PC-9 (cell line): Measurements from ENCODE around the gene ZNF212. TPM values are rescaled to one million over a fixed set of nuclear protein-coding genes. Genes with fewer than 3 reads are reported as not detected.
A peak's percentile ranks its signal among the peaks of the same experiment; 100 is the strongest.

Experiments
- BruUV-seq: library from RNA; stranded (reverse); fragments of 400-500 nt; replicated peaks from 2 replicates; lab custom pipeline; 2021; lab: Mats Ljungman, UMichigan
- CTCF ChIA-PET: fragments of 300-600 bp; sonication (Branson Sonifier 250); formaldehyde crosslinking; loops from one replicate; lab custom pipeline; 2022; ENCODE audit warnings: antibody characterized with exemption; lab: Charles Lee
- POLR2A ChIA-PET: fragments of 300-600 bp; sonication (Branson Sonifier 250); formaldehyde crosslinking; loops from one replicate; lab custom pipeline; 2022; ENCODE audit warnings: antibody characterized with exemption; ENCODE audit not compliant: unreplicated experiment; lab: Charles Lee
- DNase-seq, 2 experiments: peaks; one replicate each; pipeline versions ENCODE4 v3.0.0 to v3.0.0-alpha.2; 2015 to 2022; ENCODE audit warnings: mixed read lengths in 1 of 2
- H2AFZ ChIP-seq: fragments of 200-600 bp; sonication (generic); 2 replicates; pipeline ENCODE4 v1.8.1; 2017; ENCODE audit warnings: antibody characterized with exemption
- H3F3A ChIP-seq: fragments of 200-600 bp; sonication (generic); 2 replicates; pipeline ENCODE4 v1.8.1; 2017; ENCODE audit warnings: antibody characterized with exemption, mild to moderate bottlenecking, low read depth; ENCODE audit not compliant: insufficient read depth
- H3K27ac ChIP-seq: fragments of 200-600 bp; sonication (generic); 2 replicates; pipeline ENCODE4 v1.6.1; 2016; ENCODE audit warnings: mixed run types
- H3K27me3 ChIP-seq: fragments of 200-600 bp; sonication (generic); 2 replicates; pipeline ENCODE4 v1.6.1; 2016; ENCODE audit warnings: low read depth, mixed run types; ENCODE audit not compliant: insufficient read depth
- H3K36me3 ChIP-seq: fragments of 200-600 bp; sonication (generic); 2 replicates; pipeline ENCODE4 v1.6.1; 2016; ENCODE audit warnings: low read depth, mixed run types
- H3K4me1 ChIP-seq: fragments of 200-600 bp; sonication (generic); replicated peaks from 2 replicates; pipeline ENCODE4 v1.6.1; 2016; ENCODE audit warnings: mixed run types; ENCODE audit not compliant: insufficient read depth
- H3K4me2 ChIP-seq: fragments of 200-600 bp; sonication (generic); 2 replicates; pipeline ENCODE4 v1.6.1; 2017; ENCODE audit warnings: mixed run types
- H3K4me3 ChIP-seq: fragments of 200-600 bp; sonication (generic); 2 replicates; pipeline ENCODE4 v1.6.1; 2016; ENCODE audit warnings: mixed run types
- H3K79me2 ChIP-seq: fragments of 200-600 bp; sonication (generic); 2 replicates; pipeline ENCODE4 v1.6.1; 2017; ENCODE audit warnings: low read depth, mixed run types
- H3K9me2 ChIP-seq: fragments of 200-600 bp; sonication (generic); 2 replicates; pipeline ENCODE4 v1.8.1; 2017; ENCODE audit warnings: mild to moderate bottlenecking; ENCODE audit not compliant: insufficient read depth
- H3K9me3 ChIP-seq: fragments of 200-600 bp; sonication (generic); 2 replicates; pipeline ENCODE4 v1.8.1; 2016; ENCODE audit warnings: low read depth; ENCODE audit not compliant: insufficient read depth
- H4K20me1 ChIP-seq: fragments of 200-600 bp; sonication (generic); 2 replicates; pipeline ENCODE4 v1.8.1; 2017; ENCODE audit not compliant: insufficient read depth
- CTCF ChIP-seq: fragments of 200-600 bp; sonication (generic); conservative IDR thresholded peaks from 2 replicates; pipeline ENCODE4 v1.6.1; 2017; ENCODE audit warnings: mixed run types, antibody characterized with exemption, mild to moderate bottlenecking, moderate library complexity
- EZH2 ChIP-seq: fragments of 200-600 bp; sonication (generic); IDR thresholded peaks from 2 replicates; pipeline ENCODE4 v1.8.0; 2017; ENCODE audit warnings: antibody characterized with exemption, low read depth
- intact Hi-C: fragments of 100-400 bp; cut with micrococcal nuclease; formaldehyde crosslinking; loops from one replicate; pipeline ENCODE4 v1.10.0; 2022; ENCODE audit not compliant: unreplicated experiment
- total RNA-seq: library from RNA; stranded (reverse); gene quantifications from 2 replicates; pipeline ENCODE4 v1.2.3, GENCODE V29; 2021

The ZNF212 gene
- total RNA-seq, 1 experiment from 2014 or later: 16.9 TPM

- no peak for DNase-seq
- no TSS peak for BruUV-seq
- H3F3A ChIP-seq: peaks cover 46% of the 10 kb centered on the region
- H3K27ac ChIP-seq: peak overlapping the region; percentile 67
- TF ChIP-seq CTCF (no peak), EZH2 (no peak)
- ChIA-PET POLR2A (no interaction called here), CTCF (no interaction called here)
- H3K9me2 ChIP-seq: no peaks in the 10 kb centered on the region
- H4K20me1 ChIP-seq: 0 out of 2 replicates have a peak, but pooled peaks cover 6% of the 10 kb centered on the region
- H3K27me3 ChIP-seq: no peaks in the 10 kb centered on the region
- intact Hi-C loops: no loop called here
- peaks cover 5% of the 10 kb centered on the region; the same call in 1 of the 2 replicates for H3K9me3 ChIP-seq
- no peak overlapping the region for H2AFZ ChIP-seq
- peak overlapping the region; percentile 93 for H3K4me2 ChIP-seq
- no peak overlapping the region for H3K4me3 ChIP-seq
- peaks cover 30% of the 10 kb centered on the region for H3K79me2 ChIP-seq
- peaks cover 66% of the 10 kb centered on the region for H3K4me1 ChIP-seq
- H3K36me3 ChIP-seq: peaks cover 5% of the 10 kb centered on the region; the same call in 1 of the 2 replicates
These were observed 1.9 kb upstream of the ZNF212 start for GRCh38 chr7:149237502-149237901.

DNA sequence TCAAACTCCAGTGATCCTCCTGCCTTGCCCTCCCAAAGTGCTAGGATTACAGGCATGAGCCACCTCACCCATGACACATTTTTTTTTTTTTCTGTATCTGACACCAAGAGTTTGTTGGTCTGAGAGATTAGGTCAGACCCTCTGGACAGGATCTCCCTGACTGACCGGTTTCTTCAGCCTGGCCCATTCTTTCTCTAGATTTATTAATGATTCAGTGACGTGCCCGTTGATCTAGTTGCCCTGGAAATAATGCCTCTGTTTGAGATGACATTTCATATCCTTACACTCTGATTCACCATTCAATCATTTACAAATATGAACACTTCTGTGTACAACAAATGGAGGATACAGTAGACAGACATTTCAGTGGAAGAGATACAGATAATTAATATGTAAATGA, 1.4 kb upstream of the ZNF212 start:
- no peak for TF ChIP-seq EZH2
- no peak for TF ChIP-seq CTCF
- Histone ChIP-seq H3K4me1 (peaks cover 60% of the 10 kb centered on the region), H2AFZ (no peak overlapping the region), H3K9me3 (peaks cover 7% of the 10 kb centered on the region; the same call in 1 of the 2 replicates), H4K20me1 (0 out of 2 replicates have a peak, but pooled peaks cover 6% of the 10 kb centered on the region), H3F3A (peaks cover 41% of the 10 kb centered on the region), H3K79me2 (peaks cover 36% of the 10 kb centered on the region), H3K4me3 (peak overlapping the region; percentile 30; the same call in 1 of the 2 replicates), H3K36me3 (peaks cover 9% of the 10 kb centered on the region), H3K27ac (peak overlapping the region; percentile 82), H3K27me3 (no peaks in the 10 kb centered on the region), H3K4me2 (peak overlapping the region; percentile 93), H3K9me2 (no peaks in the 10 kb centered on the region)
- DNase-seq: peak; percentile 84 to 99
- intact Hi-C loops: loop anchor here (1.0 to 2.0 kb wide), 2 partner anchors 23 to 93 kb away; no protein-coding TSS in a partner anchor
- CTCF ChIA-PET: interaction anchor here (0.6 kb wide), 1 partner anchor 608 kb away, joined by 3 read pairs; no protein-coding TSS in a partner anchor
- BruUV-seq: no TSS peak
- POLR2A ChIA-PET: no interaction called here

GRCh38 chr7:149240637-149241036, 1.2 kb downstream of the ZNF212 start:
- H3K27ac ChIP-seq: no peak overlapping the region
- peaks cover 38% of the 10 kb centered on the region for H3K4me1 ChIP-seq
- peaks cover 7% of the 10 kb centered on the region; the same call in 1 of the 2 replicates for H3K9me3 ChIP-seq
- peaks cover 11% of the 10 kb centered on the region; the same call in 1 of the 2 replicates for H4K20me1 ChIP-seq
- peaks cover 59% of the 10 kb centered on the region for H3K79me2 ChIP-seq
- intact Hi-C loops: no loop called here
- no TSS peak for BruUV-seq
- H3F3A ChIP-seq: peaks cover 23% of the 10 kb centered on the region
- ChIA-PET CTCF (no interaction called here), POLR2A (interaction anchor here (0.6 kb wide), 1 partner anchor 305 kb away, joined by 5 read pairs; no protein-coding TSS in a partner anchor)
- H2AFZ ChIP-seq: no peak overlapping the region
- no peak for DNase-seq
- peaks cover 9% of the 10 kb centered on the region for H3K36me3 ChIP-seq
- H3K27me3 ChIP-seq: no peaks in the 10 kb centered on the region
- H3K4me2 ChIP-seq: peak overlapping the region; percentile 93
- TF ChIP-seq EZH2 (no peak), CTCF (no peak)
- H3K9me2 ChIP-seq: no peaks in the 10 kb centered on the region
- peak overlapping the region; percentile 95 for H3K4me3 ChIP-seq
